ENCODE data around the gene OLFML1.

GRCh38 chr11:7499081-7499480 lies 13.8 kb downstream of the OLFML1 start:
- TF ChIP-seq CTCF (IDR thresholded peaks at IDR 0.05) (no peak), ZFX (IDR thresholded peaks at IDR 0.05; ENCODE audit: borderline replicate concordance) (no peak)
